ENCODE measurements around the gene TNFAIP8L2. TPM values are rescaled to one million over a fixed set of nuclear protein-coding genes. Genes with fewer than 3 reads are reported as not detected.

The TNFAIP8L2 gene
- total RNA-seq, 2 donors from 2014 or later = 0.72 to 1.2 TPM

GRCh38 chr1:151134396-151134795 lies 22.1 kb upstream of the TNFAIP8L2 start:
- Histone ChIP-seq H3K4me3 (no peak overlapping the region), H3K4me1 (no peaks in the 10 kb centered on the region), H3K9ac (ENCODE audit: low read depth in 2 of 2, low read length in 2 of 2) (no peak overlapping the region), H3K27ac (no peak overlapping the region), H3K27me3 (peaks cover 8% of the 10 kb centered on the region), H3K9me3 (no peaks in the 10 kb centered on the region), H3K36me3 (no peaks in the 10 kb centered on the region)
- TF ChIP-seq CTCF (IDR thresholded peaks at IDR 0.05) = no peak
- DNase-seq = no peak
- intact Hi-C loops (cut with DNase I) = no loop called here

- no peak for DNase-seq
- Histone ChIP-seq H3K27ac (no peak overlapping the region), H3K4me1 (no peaks in the 10 kb centered on the region), H3K27me3 (peaks cover 8% of the 10 kb centered on the region), H3K9me3 (no peaks in the 10 kb centered on the region), H3K9ac (ENCODE audit: low read depth in 2 of 2, low read length in 2 of 2) (no peak overlapping the region), H3K4me3 (no peak overlapping the region), H3K36me3 (no peaks in the 10 kb centered on the region)
- intact Hi-C loops (cut with DNase I) = no loop called here
- no peak for TF ChIP-seq CTCF (IDR thresholded peaks at IDR 0.05)
Measured at GRCh38 chr1:151134991-151135390, 21.5 kb upstream of the TNFAIP8L2 start.

- H3K4me3 ChIP-seq = no peak overlapping the region
- H3K9me3 ChIP-seq = no peaks in the 10 kb centered on the region
- no peak overlapping the region for H3K27ac ChIP-seq
- TF ChIP-seq CTCF (IDR thresholded peaks at IDR 0.05) = no peak
- no peak overlapping the region for H3K9ac ChIP-seq (ENCODE audit: low read depth in 2 of 2, low read length in 2 of 2)
- intact Hi-C loops (cut with DNase I) = no loop called here
- H3K36me3 ChIP-seq = no peaks in the 10 kb centered on the region
- no peak for DNase-seq
- no peaks in the 10 kb centered on the region for H3K4me1 ChIP-seq
- peaks cover 8% of the 10 kb centered on the region for H3K27me3 ChIP-seq
Measured at GRCh38 chr1:151135433-151136385, 20.7 kb upstream of the TNFAIP8L2 start.

- Histone ChIP-seq H3K27ac (no peak overlapping the region), H3K9me3 (no peaks in the 10 kb centered on the region), H3K9ac (ENCODE audit: low read depth in 2 of 2, low read length in 2 of 2) (no peak overlapping the region), H3K4me1 (no peaks in the 10 kb centered on the region), H3K36me3 (no peaks in the 10 kb centered on the region), H3K4me3 (no peak overlapping the region), H3K27me3 (peaks cover 2% of the 10 kb centered on the region)
- TF ChIP-seq CTCF (IDR thresholded peaks at IDR 0.05) = no peak
- no peak for DNase-seq
- intact Hi-C loops (cut with DNase I) = no loop called here
Measured at GRCh38 chr1:151137789-151138188, 18.7 kb upstream of the TNFAIP8L2 start.

- intact Hi-C loops (cut with DNase I) = no loop called here
- H3K9ac ChIP-seq (ENCODE audit: low read depth in 2 of 2, low read length in 2 of 2) = no peak overlapping the region
Measured at GRCh38 chr1:151142411-151143056, 13.9 kb upstream of the TNFAIP8L2 start.

More at GRCh38 chr1:151142411-151143056, 13.9 kb upstream of the TNFAIP8L2 start:
- no peak for DNase-seq
- Histone ChIP-seq H3K27ac (no peak overlapping the region), H3K4me1 (no peaks in the 10 kb centered on the region), H3K27me3 (no peaks in the 10 kb centered on the region), H3K36me3 (no peaks in the 10 kb centered on the region), H3K4me3 (no peak overlapping the region), H3K9me3 (no peaks in the 10 kb centered on the region)
- TF ChIP-seq CTCF (IDR thresholded peaks at IDR 0.05) = no peak
